HK-2 (cell line): ENCODE data around the gene AP1AR.

Source experiments
- DNase-seq: peaks from one replicate; pipeline ENCODE4 v3.0.0-alpha.2; 2018; ENCODE audit not compliant: unreplicated experiment

AP1AR gene

DNA sequence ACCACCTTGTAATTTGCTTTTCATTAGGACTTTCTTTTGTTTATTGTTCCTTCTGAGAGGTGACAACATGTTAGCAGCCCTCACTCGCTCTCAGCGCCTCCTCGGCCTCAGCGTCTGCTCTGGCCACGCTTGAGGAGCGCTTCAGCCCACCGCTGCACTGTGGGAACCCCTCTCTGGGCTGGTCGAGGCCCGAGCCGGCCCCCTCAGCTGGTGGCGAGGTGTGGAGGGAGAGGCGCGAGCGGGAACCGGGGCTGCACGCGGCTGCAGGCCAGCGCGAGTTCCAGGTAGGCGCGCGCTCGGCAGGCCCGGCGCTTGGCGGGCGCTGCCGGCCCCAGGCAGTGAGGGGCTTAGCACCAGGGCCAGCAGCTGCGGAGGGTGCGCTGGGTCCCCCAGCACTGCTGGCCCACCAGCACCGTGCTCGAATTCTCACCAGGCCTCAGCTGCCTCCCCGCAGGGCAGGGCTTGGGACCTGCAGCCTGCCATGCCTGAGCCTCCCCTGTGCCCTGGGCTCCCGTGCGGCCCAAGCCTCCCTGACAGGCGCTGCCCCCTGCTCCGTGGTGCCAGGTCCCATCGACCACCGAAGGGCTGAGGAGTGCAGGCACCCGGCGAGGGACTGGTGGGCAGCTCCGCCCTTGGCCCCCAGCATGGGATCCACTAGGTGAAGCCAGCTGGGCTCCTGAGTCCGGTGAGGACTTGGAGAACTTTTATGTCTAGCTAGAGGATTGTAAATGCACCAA lies 9.2 kb upstream of the AP1AR start:
- no peak for DNase-seq

GRCh38 chr4:112225157-112225556 lies 6.4 kb upstream of the AP1AR start:
- DNase-seq: no peak

- DNase-seq: peak; percentile 98
Measured at GRCh38 chr4:112230879-112231778, 458 bp upstream of the AP1AR start.

GRCh38 chr4:112234952-112235609 lies 3.5 kb downstream of the AP1AR start:
- DNase-seq: peak; percentile 22

DNA sequence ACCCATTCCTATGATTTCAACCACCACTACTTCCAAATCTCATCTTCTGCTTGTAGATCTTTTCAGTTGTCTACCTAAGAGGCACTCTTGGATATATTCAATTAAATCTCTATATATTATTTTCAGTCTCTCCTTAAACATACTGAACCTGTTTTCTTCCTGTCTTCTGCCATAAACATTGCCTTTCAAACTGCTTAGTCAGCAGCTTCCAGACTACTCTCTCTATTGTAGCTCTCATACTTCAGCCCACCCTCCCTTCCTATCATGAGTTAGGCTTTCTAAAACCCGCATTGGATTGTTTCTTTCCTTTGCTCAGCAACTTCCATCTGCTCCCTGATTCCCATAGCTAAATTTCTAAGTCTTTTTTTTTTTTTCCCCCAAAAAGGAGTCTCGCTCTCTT lies 4.5 kb downstream of the AP1AR start:
- DNase-seq: no peak

DNA sequence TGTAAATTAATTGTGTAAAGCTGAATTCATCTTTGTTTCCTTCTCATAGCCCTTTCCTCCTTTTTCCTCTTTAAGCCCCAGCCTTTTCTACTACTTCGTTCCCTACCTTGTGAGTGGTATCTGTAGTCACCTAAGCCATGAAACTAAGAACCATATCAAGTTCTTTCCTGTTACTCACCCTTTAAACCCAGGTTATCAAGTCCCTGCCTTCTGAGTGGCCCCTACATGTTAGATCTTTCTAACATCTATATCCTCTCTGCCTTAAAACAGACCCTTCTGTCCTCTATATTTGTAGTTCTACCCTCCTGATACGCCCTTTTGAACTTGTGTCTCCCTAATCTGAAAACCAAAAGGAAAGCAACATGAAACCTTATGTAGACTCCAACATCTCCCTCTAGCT lies 7.2 kb downstream of the AP1AR start:
- no peak for DNase-seq

GRCh38 chr4:112245383-112245782 lies 13.8 kb downstream of the AP1AR start:
- DNase-seq: no peak

DNA sequence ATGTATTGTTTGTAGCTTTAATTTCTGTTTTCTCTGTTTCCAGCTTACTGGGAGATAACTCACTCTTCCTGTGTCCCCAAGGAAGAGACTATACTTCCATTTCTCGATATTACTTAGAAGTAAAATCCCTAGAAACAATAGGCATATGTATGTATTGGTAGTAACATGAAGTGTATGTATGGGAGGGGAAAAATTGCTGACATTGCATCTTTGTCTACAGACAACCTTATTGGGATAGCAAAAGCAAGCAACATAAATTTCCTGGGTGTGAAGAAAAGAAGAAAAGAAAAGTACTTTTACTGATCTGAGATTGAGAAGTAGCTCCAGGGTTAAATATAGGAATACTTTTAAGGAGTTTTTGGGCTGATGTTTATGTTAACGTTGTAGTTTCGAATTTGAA lies 15.4 kb downstream of the AP1AR start:
- DNase-seq: no peak

DNA sequence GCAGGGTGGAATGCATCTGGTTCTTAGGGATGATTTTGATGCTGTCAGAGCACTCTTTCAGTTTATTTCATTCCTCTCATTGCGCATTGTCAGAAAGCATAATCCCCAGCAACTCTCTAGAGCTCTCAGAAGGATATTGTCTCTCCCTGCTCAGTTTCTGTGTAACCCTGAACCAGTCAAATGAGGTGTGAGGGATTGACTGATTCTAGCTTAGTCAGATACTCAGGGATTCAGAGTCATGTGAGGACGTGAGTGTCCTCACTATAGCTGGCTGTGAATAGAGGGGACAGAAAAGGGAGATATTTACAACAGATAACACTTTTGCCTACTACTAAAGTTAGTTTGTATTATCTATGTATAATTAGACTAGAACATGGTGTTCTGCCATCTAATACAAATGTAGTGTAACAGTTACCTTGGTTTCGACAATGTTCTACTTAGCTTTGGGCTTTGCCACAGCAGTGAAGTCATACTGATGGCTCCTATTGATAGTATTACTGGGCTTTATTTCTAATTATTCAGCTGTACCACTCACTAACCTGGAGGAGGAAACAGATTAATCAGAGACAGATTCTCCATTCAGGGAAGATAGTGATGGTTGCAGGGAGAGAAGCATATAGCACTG lies 19.5 kb downstream of the AP1AR start:
- DNase-seq: no peak

- no peak for DNase-seq
Measured at GRCh38 chr4:112252234-112252633, 20.6 kb downstream of the AP1AR start.

DNA sequence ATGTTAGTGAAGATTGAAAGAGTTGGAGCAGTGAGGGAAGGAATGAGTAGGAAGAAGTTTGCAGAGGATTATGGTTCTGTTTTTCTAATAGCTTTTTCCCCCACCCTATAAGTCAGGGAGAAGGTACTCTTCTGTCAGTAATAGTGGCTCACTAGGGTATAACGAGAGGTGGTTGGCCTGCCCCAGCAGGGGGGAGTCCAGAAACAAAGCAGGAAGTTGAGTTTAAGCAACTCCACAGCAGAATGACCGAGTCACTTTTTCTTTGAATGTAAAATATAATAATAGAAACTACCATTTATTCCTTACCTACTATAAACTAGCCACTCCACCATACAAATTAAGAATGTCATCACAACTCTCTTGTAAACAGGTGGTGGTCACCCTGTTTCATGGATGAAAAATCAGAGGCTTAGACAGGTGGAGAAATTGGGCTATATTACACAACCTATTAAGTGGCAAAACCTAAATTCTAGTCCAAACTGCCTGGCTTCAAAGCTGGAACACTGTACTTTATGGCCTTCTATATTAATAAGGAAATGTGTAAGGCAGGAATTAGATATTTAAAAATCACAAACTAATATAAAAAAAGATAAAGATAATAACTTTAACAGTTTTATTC lies 21.9 kb downstream of the AP1AR start:
- no peak for DNase-seq

DNA sequence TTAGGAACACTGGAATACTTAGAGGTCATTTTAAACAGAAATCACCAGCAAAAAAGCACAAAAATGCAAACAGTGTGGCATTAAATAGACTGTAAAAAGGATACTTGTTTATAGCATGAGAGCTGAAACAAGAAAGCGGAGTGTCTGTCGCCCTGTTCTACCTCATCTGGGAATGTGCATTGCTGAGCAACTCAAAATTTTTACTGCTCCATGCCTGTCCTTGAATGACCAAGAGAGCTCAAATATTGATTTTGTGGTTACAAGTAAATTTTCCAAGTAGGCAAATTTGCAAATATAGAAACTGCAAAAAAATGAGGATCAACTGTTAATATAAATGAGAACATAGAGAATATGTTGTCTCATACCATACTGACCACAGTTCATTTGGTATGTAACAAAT lies 25.5 kb downstream of the AP1AR start:
- DNase-seq: no peak

GRCh38 chr4:112266823-112267222 lies 35.2 kb downstream of the AP1AR start:
- no peak for DNase-seq

- no peak for DNase-seq
Measured at GRCh38 chr4:112270051-112270450, 38.5 kb downstream of the AP1AR start.

DNA sequence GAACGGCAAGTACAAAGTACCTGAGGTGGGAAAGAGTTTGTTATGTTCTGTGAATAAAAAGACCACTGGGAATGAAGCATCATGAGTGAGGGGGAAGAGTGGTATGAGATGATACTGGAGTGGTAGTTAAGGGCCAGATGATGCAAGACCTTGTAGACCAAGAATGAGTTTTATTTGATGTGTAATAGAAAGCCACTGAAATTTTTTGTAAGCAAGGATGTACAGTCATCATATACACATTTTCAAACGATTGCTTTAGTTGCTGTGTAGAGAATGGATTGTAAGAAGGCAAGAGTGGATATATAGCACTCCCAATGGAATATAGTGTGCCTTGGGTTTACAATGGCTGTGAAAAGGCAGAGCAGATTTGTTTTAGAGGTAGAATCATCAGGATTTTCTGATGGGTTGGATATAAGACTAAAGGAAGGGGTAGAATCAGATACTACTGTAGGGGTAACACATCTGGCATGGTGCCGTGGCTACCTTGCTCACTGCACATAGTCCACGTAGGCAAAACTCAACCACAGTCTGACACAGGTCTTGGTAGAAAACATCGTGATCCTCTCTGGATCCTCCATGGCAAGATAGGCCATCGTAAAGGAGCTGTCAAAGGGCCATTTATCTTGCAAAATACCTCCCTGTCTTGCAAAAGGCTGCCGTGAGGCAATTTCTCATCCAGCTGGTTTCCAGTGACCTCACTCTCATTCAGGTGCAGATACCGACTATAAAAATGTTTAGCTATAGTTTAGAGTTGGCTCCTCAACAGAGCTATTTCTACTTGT lies 39.2 kb downstream of the AP1AR start:
- no peak for DNase-seq

GRCh38 chr4:112272292-112272691 lies 40.7 kb downstream of the AP1AR start:
- DNase-seq: no peak

DNA sequence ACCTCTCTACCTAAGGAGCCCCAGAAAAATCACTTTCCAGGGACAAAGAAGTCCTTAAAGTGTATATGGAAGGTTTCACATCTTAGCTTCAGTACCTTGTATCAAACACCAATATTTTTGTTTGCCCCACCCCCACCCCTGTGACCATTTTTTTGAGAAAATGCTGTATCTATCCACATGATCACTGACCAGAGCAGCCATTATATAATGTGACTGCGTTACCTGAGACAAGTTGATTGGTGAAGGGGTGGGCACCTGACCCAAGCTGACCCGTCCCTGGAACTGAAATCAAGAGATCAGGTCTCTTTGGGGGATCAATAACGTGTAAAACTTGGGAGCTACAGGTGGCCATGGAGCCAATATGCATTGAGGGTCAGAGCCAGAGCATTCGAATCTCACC lies 43.4 kb downstream of the AP1AR start:
- DNase-seq: no peak

GRCh38 chr4:112276113-112276512 lies 44.5 kb downstream of the AP1AR start:
- DNase-seq: no peak

GRCh38 chr4:112277220-112277619 lies 45.6 kb downstream of the AP1AR start:
- no peak for DNase-seq

GRCh38 chr4:112277705-112278448 lies 46.3 kb downstream of the AP1AR start:
- DNase-seq: no peak
